ENCODE measurements around the gene ADAMTS9.

The ADAMTS9 gene

DNA sequence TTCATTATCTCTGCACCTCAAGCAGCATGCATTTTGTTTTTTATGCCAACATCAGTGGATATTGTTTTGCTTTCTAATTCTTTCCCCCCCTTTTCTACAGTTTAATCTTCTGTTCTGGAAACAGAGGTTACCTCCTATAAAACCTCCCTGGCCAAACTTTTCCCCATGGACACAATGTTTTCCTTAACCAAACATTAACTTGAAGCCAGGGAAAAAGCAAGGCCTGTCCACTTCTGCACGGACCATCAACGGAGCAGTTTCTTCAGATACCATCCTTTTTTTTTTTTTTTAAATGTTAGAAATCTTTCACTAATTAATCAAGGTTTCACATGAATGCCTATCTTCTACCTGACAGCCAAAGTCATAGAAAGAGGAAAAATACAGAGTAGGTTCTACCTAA, 127.0 kb downstream of the ADAMTS9 start:
- no peak overlapping the region for H3K4me2 ChIP-seq (ENCODE audit: low read depth, low read length, poor library complexity, severe bottlenecking)

GRCh38 chr3:64559588-64559987, 128.2 kb downstream of the ADAMTS9 start:
- H2AFZ ChIP-seq (ENCODE audit: low read depth, low read length, severe bottlenecking), result no peak overlapping the region
- no peak overlapping the region for H3K4me2 ChIP-seq (ENCODE audit: low read depth, low read length, poor library complexity, severe bottlenecking)
- no peaks in the 10 kb centered on the region for H3K79me2 ChIP-seq (ENCODE audit: insufficient read depth, low read length)
- no peaks in the 10 kb centered on the region for H3K27me3 ChIP-seq (ENCODE audit: low read length)
- no peaks in the 10 kb centered on the region for H4K20me1 ChIP-seq (ENCODE audit: low read depth, low read length)
- H3K9me3 ChIP-seq (ENCODE audit: insufficient read depth, low read length), result no peaks in the 10 kb centered on the region
- H3F3A ChIP-seq (ENCODE audit: insufficient read depth), result no peaks in the 10 kb centered on the region
- H3K9me2 ChIP-seq (replicated peaks; ENCODE audit: insufficient read depth, low read length), result no peaks in the 10 kb centered on the region
- no peak overlapping the region for H3K27ac ChIP-seq (ENCODE audit: low read depth, low read length)
- no peak overlapping the region for H3K9ac ChIP-seq (ENCODE audit: low read length)
- no peak overlapping the region for H3K4me3 ChIP-seq (ENCODE audit: insufficient read depth, low read length, poor library complexity, severe bottlenecking)
- TF ChIP-seq, protein P1, sequence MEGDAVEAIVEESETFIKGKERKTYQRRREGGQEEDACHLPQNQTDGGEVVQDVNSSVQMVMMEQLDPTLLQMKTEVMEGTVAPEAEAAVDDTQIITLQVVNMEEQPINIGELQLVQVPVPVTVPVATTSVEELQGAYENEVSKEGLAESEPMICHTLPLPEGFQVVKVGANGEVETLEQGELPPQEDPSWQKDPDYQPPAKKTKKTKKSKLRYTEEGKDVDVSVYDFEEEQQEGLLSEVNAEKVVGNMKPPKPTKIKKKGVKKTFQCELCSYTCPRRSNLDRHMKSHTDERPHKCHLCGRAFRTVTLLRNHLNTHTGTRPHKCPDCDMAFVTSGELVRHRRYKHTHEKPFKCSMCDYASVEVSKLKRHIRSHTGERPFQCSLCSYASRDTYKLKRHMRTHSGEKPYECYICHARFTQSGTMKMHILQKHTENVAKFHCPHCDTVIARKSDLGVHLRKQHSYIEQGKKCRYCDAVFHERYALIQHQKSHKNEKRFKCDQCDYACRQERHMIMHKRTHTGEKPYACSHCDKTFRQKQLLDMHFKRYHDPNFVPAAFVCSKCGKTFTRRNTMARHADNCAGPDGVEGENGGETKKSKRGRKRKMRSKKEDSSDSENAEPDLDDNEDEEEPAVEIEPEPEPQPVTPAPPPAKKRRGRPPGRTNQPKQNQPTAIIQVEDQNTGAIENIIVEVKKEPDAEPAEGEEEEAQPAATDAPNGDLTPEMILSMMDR (IDR thresholded peaks at IDR 0.05; ENCODE audit: insufficient read depth, low read length, poor library complexity, severe bottlenecking), result no peak
- TF ChIP-seq EZH2phosphoT487 (conservative IDR thresholded peaks at IDR 0.05; ENCODE audit: low read length), result no peak
- H3K36me3 ChIP-seq (ENCODE audit: low read length), result no peaks in the 10 kb centered on the region

More for the DNA sequence above, 127.0 kb downstream of the ADAMTS9 start:
- Histone ChIP-seq H3K36me3 (ENCODE audit: low read length) (no peaks in the 10 kb centered on the region), H3K4me3 (ENCODE audit: insufficient read depth, low read length, poor library complexity, severe bottlenecking) (no peak overlapping the region), H3F3A (ENCODE audit: insufficient read depth) (no peaks in the 10 kb centered on the region), H4K20me1 (ENCODE audit: low read depth, low read length) (no peaks in the 10 kb centered on the region), H2AFZ (ENCODE audit: low read depth, low read length, severe bottlenecking) (no peak overlapping the region), H3K27ac (ENCODE audit: low read depth, low read length) (no peak overlapping the region), H3K9me3 (ENCODE audit: insufficient read depth, low read length) (no peaks in the 10 kb centered on the region), H3K27me3 (ENCODE audit: low read length) (no peaks in the 10 kb centered on the region), H3K9ac (ENCODE audit: low read length) (no peak overlapping the region), H3K9me2 (replicated peaks; ENCODE audit: insufficient read depth, low read length) (no peaks in the 10 kb centered on the region), H3K79me2 (ENCODE audit: insufficient read depth, low read length) (no peaks in the 10 kb centered on the region)
- TF ChIP-seq EZH2phosphoT487 (conservative IDR thresholded peaks at IDR 0.05; ENCODE audit: low read length), result no peak
- TF ChIP-seq, protein P1 (IDR thresholded peaks at IDR 0.05; ENCODE audit: insufficient read depth, low read length, poor library complexity, severe bottlenecking), result no peak

DNA sequence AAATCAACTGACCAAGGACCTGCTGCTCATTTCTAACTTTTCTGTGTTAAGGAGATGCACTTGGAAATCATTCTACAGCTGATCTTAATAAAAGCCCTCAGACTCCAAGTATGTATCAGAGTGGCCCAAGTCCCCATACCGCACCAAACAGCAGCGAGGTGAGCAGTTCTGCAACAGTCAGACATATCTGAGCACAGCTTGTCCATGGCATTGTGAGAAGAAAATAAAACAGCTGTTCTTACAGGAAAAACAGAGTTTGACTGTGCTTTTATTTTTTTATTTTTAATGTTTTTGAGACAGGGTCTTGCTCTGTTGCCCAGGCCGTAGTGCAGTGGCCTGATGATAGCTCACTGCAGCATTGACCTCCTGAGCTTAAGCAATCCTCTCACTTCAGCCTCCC, 131.8 kb downstream of the ADAMTS9 start:
- Histone ChIP-seq H3K9ac (ENCODE audit: low read length) (no peak overlapping the region), H3K27ac (ENCODE audit: low read depth, low read length) (no peak overlapping the region), H4K20me1 (ENCODE audit: low read depth, low read length) (no peaks in the 10 kb centered on the region), H3K9me3 (ENCODE audit: insufficient read depth, low read length) (no peaks in the 10 kb centered on the region), H3K27me3 (ENCODE audit: low read length) (no peaks in the 10 kb centered on the region), H3K4me2 (ENCODE audit: low read depth, low read length, poor library complexity, severe bottlenecking) (no peak overlapping the region), H3F3A (ENCODE audit: insufficient read depth) (no peaks in the 10 kb centered on the region), H3K79me2 (ENCODE audit: insufficient read depth, low read length) (no peaks in the 10 kb centered on the region), H2AFZ (ENCODE audit: low read depth, low read length, severe bottlenecking) (no peak overlapping the region), H3K36me3 (ENCODE audit: low read length) (no peaks in the 10 kb centered on the region), H3K9me2 (replicated peaks; ENCODE audit: insufficient read depth, low read length) (no peaks in the 10 kb centered on the region), H3K4me3 (ENCODE audit: insufficient read depth, low read length, poor library complexity, severe bottlenecking) (no peak overlapping the region)
- no peak for TF ChIP-seq EZH2phosphoT487 (conservative IDR thresholded peaks at IDR 0.05; ENCODE audit: low read length)
- TF ChIP-seq, protein P1 (IDR thresholded peaks at IDR 0.05; ENCODE audit: insufficient read depth, low read length, poor library complexity, severe bottlenecking), result no peak

Measured in SU-DHL-6 (cell line).